Small intestine (tissue), 4 donors: Measurements from ENCODE around the gene RHOB. TPM values are rescaled to one million over a fixed set of nuclear protein-coding genes. Genes with fewer than 3 reads are reported as not detected.

Source experiments
- polyA plus RNA-seq, 4 donors: library from polyadenylated mRNA; stranded (reverse) in 3 of 4; unstranded in 1 of 4; fragments of 200-250 nt in 3 of 4; fragments of 120-200 nt in 1 of 4; gene quantifications; one replicate each; pipeline versions ENCODE4 v1.2.1 to v1.2.3, GENCODE V29; 2013
- donor health status: healthy with polysubstance abuse.
- donor health status: Bipolar disorder and iron deficiency.
- donor health status: healthy.

Gene RHOB
- polyA plus RNA-seq, 4 donors, result 17.7 to 246 (median 44.2) TPM

Other genes starting within 250 kb of the RHOB start
- gene SDC1, start 221.9 kb upstream of the RHOB start, polyA plus RNA-seq, result 10 to 100 TPM; 36.9 to 89.9 (median 58.3) TPM
- 10 to 100 TPM; 26.2 to 90.2 (median 31.9) TPM for gene PUM2, start 96.2 kb upstream of the RHOB start, polyA plus RNA-seq
- 10 to 100 TPM; 18.5 to 39.7 (median 23.4) TPM for gene HS1BP3, start 204.0 kb downstream of the RHOB start, polyA plus RNA-seq
- gene GDF7, start 220.1 kb downstream of the RHOB start, polyA plus RNA-seq, result under 1 TPM in 2 of 4 donors, not detected in 2; 0.16 TPM